Ascending aorta (tissue), 1 donor: Measurements from ENCODE around the gene DUSP11. TPM values are rescaled to one million over a fixed set of nuclear protein-coding genes. Genes with fewer than 3 reads are reported as not detected.

ENCODE experiments used
- total RNA-seq: library from RNA; depleted of rRNA; stranded (reverse); fragments of >200 nt; gene quantifications from one replicate; pipeline ENCODE4 v1.1.0, GENCODE V29; 2016

Gene DUSP11
- total RNA-seq, 1 donor from 2014 or later, result 24.6 TPM

Other genes with a start within 250 kb of the DUSP11 start
- not detected for gene NAT8, start 137.7 kb downstream of the DUSP11 start, total RNA-seq
- gene TPRKB, start 42.8 kb downstream of the DUSP11 start, total RNA-seq, result 11.1 TPM
- gene C2orf78, start 4.1 kb upstream of the DUSP11 start, total RNA-seq, result not detected
- 36.4 TPM for gene STAMBP, start 48.9 kb upstream of the DUSP11 start, total RNA-seq
- 134 TPM for gene ACTG2, start 112.9 kb upstream of the DUSP11 start, total RNA-seq
- gene DGUOK, start 146.8 kb upstream of the DUSP11 start, total RNA-seq, result 79.7 TPM
- 22.7 TPM for gene TET3, start 204.8 kb upstream of the DUSP11 start, total RNA-seq